ENCODE data around the gene IL3. TPM values are rescaled to one million over a fixed set of nuclear protein-coding genes. Genes with fewer than 3 reads are reported as not detected.

Gene IL3
- total RNA-seq, 1 donor from 2014 or later, result not detected

GRCh38 chr5:132096904-132097303, 36.4 kb downstream of the IL3 start:
- DNase-seq (ENCODE audit: low spot score), result no peak
- Mint-ChIP-seq H3K27ac (ENCODE audit: unreplicated experiment) (no peak overlapping the region), H3K9me3 (ENCODE audit: unreplicated experiment) (no peaks in the 10 kb centered on the region)

GRCh38 chr5:132098151-132098594, 37.7 kb downstream of the IL3 start:
- H3K9me3 Mint-ChIP-seq (ENCODE audit: unreplicated experiment), result no peaks in the 10 kb centered on the region
- no peak overlapping the region for H3K4me3 Mint-ChIP-seq (ENCODE audit: unreplicated experiment)
- H3K27me3 Mint-ChIP-seq (ENCODE audit: unreplicated experiment), result peaks cover 8% of the 10 kb centered on the region
- DNase-seq (ENCODE audit: low spot score), result no peak
- no peaks in the 10 kb centered on the region for H3K4me1 Mint-ChIP-seq (ENCODE audit: unreplicated experiment)
- H3K27ac Mint-ChIP-seq (ENCODE audit: unreplicated experiment), result no peak overlapping the region
- no peaks in the 10 kb centered on the region for H3K36me3 Mint-ChIP-seq (ENCODE audit: low read depth, unreplicated experiment)
- TF ChIP-seq CTCF (IDR thresholded peaks at IDR 0.05; ENCODE audit: unreplicated experiment), result no peak

More at GRCh38 chr5:132096904-132097303, 36.4 kb downstream of the IL3 start:
- Mint-ChIP-seq H3K4me1 (ENCODE audit: unreplicated experiment) (no peaks in the 10 kb centered on the region), H3K27me3 (ENCODE audit: unreplicated experiment) (peaks cover 7% of the 10 kb centered on the region), H3K36me3 (ENCODE audit: low read depth, unreplicated experiment) (no peaks in the 10 kb centered on the region), H3K4me3 (ENCODE audit: unreplicated experiment) (no peak overlapping the region)
- no peak for TF ChIP-seq CTCF (IDR thresholded peaks at IDR 0.05; ENCODE audit: unreplicated experiment)

- H3K4me3 Mint-ChIP-seq (ENCODE audit: unreplicated experiment), result no peak overlapping the region
- H3K36me3 Mint-ChIP-seq (ENCODE audit: low read depth, unreplicated experiment), result no peaks in the 10 kb centered on the region
- H3K27me3 Mint-ChIP-seq (ENCODE audit: unreplicated experiment), result peaks cover 8% of the 10 kb centered on the region
- H3K9me3 Mint-ChIP-seq (ENCODE audit: unreplicated experiment), result no peaks in the 10 kb centered on the region
- no peak overlapping the region for H3K27ac Mint-ChIP-seq (ENCODE audit: unreplicated experiment)
- DNase-seq (ENCODE audit: low spot score), result no peak
- H3K4me1 Mint-ChIP-seq (ENCODE audit: unreplicated experiment), result no peaks in the 10 kb centered on the region
- TF ChIP-seq CTCF (IDR thresholded peaks at IDR 0.05; ENCODE audit: unreplicated experiment), result no peak
Observed at GRCh38 chr5:132098621-132099020, 38.2 kb downstream of the IL3 start.

GRCh38 chr5:132099076-132099748, 38.8 kb downstream of the IL3 start:
- Mint-ChIP-seq H3K36me3 (ENCODE audit: low read depth, unreplicated experiment) (no peaks in the 10 kb centered on the region), H3K27me3 (ENCODE audit: unreplicated experiment) (peaks cover 8% of the 10 kb centered on the region), H3K27ac (ENCODE audit: unreplicated experiment) (no peak overlapping the region), H3K4me1 (ENCODE audit: unreplicated experiment) (no peaks in the 10 kb centered on the region), H3K4me3 (ENCODE audit: unreplicated experiment) (no peak overlapping the region), H3K9me3 (ENCODE audit: unreplicated experiment) (no peaks in the 10 kb centered on the region)
- no peak for DNase-seq (ENCODE audit: low spot score)
- no peak for TF ChIP-seq CTCF (IDR thresholded peaks at IDR 0.05; ENCODE audit: unreplicated experiment)

- Mint-ChIP-seq H3K4me3 (ENCODE audit: unreplicated experiment) (no peak overlapping the region), H3K27me3 (ENCODE audit: unreplicated experiment) (peaks cover 8% of the 10 kb centered on the region), H3K4me1 (ENCODE audit: unreplicated experiment) (no peaks in the 10 kb centered on the region), H3K9me3 (ENCODE audit: unreplicated experiment) (no peaks in the 10 kb centered on the region), H3K27ac (ENCODE audit: unreplicated experiment) (no peak overlapping the region), H3K36me3 (ENCODE audit: low read depth, unreplicated experiment) (no peaks in the 10 kb centered on the region)
- no peak for TF ChIP-seq CTCF (IDR thresholded peaks at IDR 0.05; ENCODE audit: unreplicated experiment)
- DNase-seq (ENCODE audit: low spot score), result no peak
Observed at GRCh38 chr5:132099905-132100304, 39.5 kb downstream of the IL3 start.
